Stomach (tissue), 4 donors: ENCODE measurements around the gene LRP1B.

ENCODE experiments used
- CTCF ChIP-seq, 7 experiments: fragments of 450-650 bp in 4 of 7; fragments of 200-600 bp in 3 of 7; sonication (generic) in 3 of 7; IDR thresholded peaks; one replicate each; pipeline ENCODE4 v1.5.1; 2016 to 2019; ENCODE audit warnings: antibody characterized with exemption in 7 of 7, control low read depth in 2 of 7, mild to moderate bottlenecking in 1 of 7
- EP300 ChIP-seq: sonication (generic); formaldehyde crosslinking; IDR thresholded peaks from one replicate; pipeline ENCODE4 v1.6.1; 2017; ENCODE audit warnings: antibody characterized with exemption
- POLR2AphosphoS5 ChIP-seq, 3 donors: sonication (generic); formaldehyde crosslinking; IDR thresholded peaks; one replicate each; pipeline ENCODE4 v1.6.1; 2016; ENCODE audit warnings: antibody characterized with exemption in 3 of 3

- TF ChIP-seq CTCF (IDR thresholded peaks at IDR 0.05) (no peak), EP300 (no peak), POLR2AphosphoS5 (IDR thresholded peaks at IDR 0.05) (no peak)
These were observed 1260.9 kb downstream of the LRP1B start for GRCh38 chr2:140869925-140870324.
